Measurements from ENCODE around the gene FASTK. TPM values are rescaled to one million over a fixed set of nuclear protein-coding genes. Genes with fewer than 3 reads are reported as not detected.

Gene FASTK
- total and polyA plus RNA-seq, 2 of the 4 experiments (the other 2 are of a cell fraction): 53.8 to 115 TPM

- TF ChIP-seq ELK1 (IDR thresholded peaks at IDR 0.05; ENCODE audit: borderline replicate concordance, low read depth, low read length) (no peak), NFE2L2 (IDR thresholded peaks at IDR 0.05; ENCODE audit: low read depth, low read length) (no peak), MXI1 (IDR thresholded peaks at IDR 0.05; ENCODE audit: borderline replicate concordance, low read depth, low read length) (no peak), CHD1 (IDR thresholded peaks at IDR 0.05; ENCODE audit: low read depth, low read length) (no peak), MAZ (IDR thresholded peaks at IDR 0.05; ENCODE audit: borderline replicate concordance, low read depth, low read length) (no peak), BHLHE40 (IDR thresholded peaks at IDR 0.05; ENCODE audit: low read depth, low read length) (no peak), RCOR1 (IDR thresholded peaks at IDR 0.05; ENCODE audit: insufficient replicate concordance, low read length) (no peak), SMC3 (IDR thresholded peaks at IDR 0.05; ENCODE audit: low read depth, low read length) (no peak)
- TF ChIP-seq, protein P1, sequence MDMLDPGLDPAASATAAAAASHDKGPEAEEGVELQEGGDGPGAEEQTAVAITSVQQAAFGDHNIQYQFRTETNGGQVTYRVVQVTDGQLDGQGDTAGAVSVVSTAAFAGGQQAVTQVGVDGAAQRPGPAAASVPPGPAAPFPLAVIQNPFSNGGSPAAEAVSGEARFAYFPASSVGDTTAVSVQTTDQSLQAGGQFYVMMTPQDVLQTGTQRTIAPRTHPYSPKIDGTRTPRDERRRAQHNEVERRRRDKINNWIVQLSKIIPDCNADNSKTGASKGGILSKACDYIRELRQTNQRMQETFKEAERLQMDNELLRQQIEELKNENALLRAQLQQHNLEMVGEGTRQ (IDR thresholded peaks at IDR 0.05; ENCODE audit: low read depth, low read length): no peak
- Histone ChIP-seq H3K56ac (ENCODE audit: extremely low read depth, insufficient read depth, low read length) (no peak overlapping the region), H2AFZ (replicated peaks; ENCODE audit: low read length, poor library complexity) (no peak overlapping the region), H3K23ac (ENCODE audit: low read depth, low read length) (no peak overlapping the region), H3K4ac (ENCODE audit: low read depth, low read length) (no peak overlapping the region), H3K9ac (ENCODE audit: low read depth, low read length) (no peak overlapping the region), H3K9me3 (ENCODE audit: control insufficient read depth, insufficient read depth, low read length) (no peaks in the 10 kb centered on the region), H2BK5ac (ENCODE audit: low read depth, low read length, poor library complexity, severe bottlenecking) (no peak overlapping the region), H4K91ac (ENCODE audit: insufficient read depth, low read depth, low read length) (no peak overlapping the region), H2BK120ac (ENCODE audit: low read depth, low read length) (no peak overlapping the region), H3K27me3 (ENCODE audit: control insufficient read depth, insufficient read depth, low read length) (no peaks in the 10 kb centered on the region), H2BK15ac (ENCODE audit: low read depth, low read length) (no peak overlapping the region), H3K79me1 (ENCODE audit: low read depth in 1 of 2, low read length in 2 of 2) (peaks cover 10 to 23% of the 10 kb centered on the region in 2 experiments; a peak in 3 of 4 replicates), H3K18ac (ENCODE audit: low read depth, low read length) (no peak overlapping the region), H4K8ac (ENCODE audit: low read depth in 2 of 2, low read length in 2 of 2) (no peak overlapping the region), H3K27ac (ENCODE audit: insufficient read depth, low read length) (no peak overlapping the region), H2AK9ac (replicated peaks; ENCODE audit: low read depth, low read length, poor library complexity) (no peak overlapping the region), H4K5ac (ENCODE audit: low read depth, low read length) (no peak overlapping the region), H3K4me2 (ENCODE audit: low read depth, low read length) (no peak overlapping the region), H3K4me1 (ENCODE audit: control insufficient read depth, insufficient read depth, low read length) (no peaks in the 10 kb centered on the region), H3K9me1 (ENCODE audit: insufficient read depth, low read length) (no peaks in the 10 kb centered on the region), H2AK5ac (ENCODE audit: low read depth, low read length) (no peak overlapping the region), H2BK20ac (ENCODE audit: low read depth, low read length) (no peak overlapping the region), H3K14ac (replicated peaks; ENCODE audit: low read depth, low read length) (no peak overlapping the region), H3K36me3 (ENCODE audit: control insufficient read depth, insufficient read depth, low read length) (peaks cover 19% of the 10 kb centered on the region), H4K20me1 (ENCODE audit: insufficient read depth, low read length) (no peaks in the 10 kb centered on the region), H3K4me3 (ENCODE audit: insufficient read depth, low read depth, low read length) (no peak overlapping the region)
- ATAC-seq (ENCODE audit: low read depth) (no peak), DNase-seq (no peak)
- ChIA-PET CTCF (no interaction called here), POLR2A (ENCODE audit: unreplicated experiment) (no interaction called here)
- no CpG with 5 or more reads among the region's 4 CpGs for WGBS, 2 experiments (ENCODE audit: extremely low coverage in 2 of 2, insufficient read length in 1 of 2)
- dilution Hi-C loops (cut with HindIII; ENCODE audit: low sequenced_read_pairs, unreplicated experiment): no loop called here
- TSS peak; percentile 40 for BruUV-seq (replicated peaks)
- in situ Hi-C loops (cut with MboI; ENCODE audit: low sequenced_read_pairs): no loop called here
- intact Hi-C loops (cut with micrococcal nuclease): no loop called here
These were observed 49.6 kb downstream of the FASTK start for GRCh38 chr7:151031011-151031410.
